Retinal pigment epithelial cell (primary cell): ENCODE measurements around the gene AASDH.

Source experiments
- DNase-seq: peaks from one replicate; pipeline ENCODE4 v3.0.0-alpha.2; 2010; ENCODE audit warnings: low read depth
- H3K4me3 ChIP-seq: 2 replicates; pipeline ENCODE4 v1.5.1; 2011; ENCODE audit warnings: mild to moderate bottlenecking, low read length, control low read depth, moderate library complexity
- CTCF ChIP-seq: conservative IDR thresholded peaks from 2 replicates; pipeline ENCODE4 v1.5.1; 2011; ENCODE audit warnings: low read depth, low read length, control low read depth, inconsistent platforms

AASDH gene

GRCh38 chr4:56387023-56388001, at the start of gene AASDH:
TSS of gene AASDH (minus strand) at chr4:56387491. CDS start at chr4:56384299, 3,192 bp downstream.
- no peak for TF ChIP-seq CTCF
- peak; percentile 88 for DNase-seq
- H3K4me3 ChIP-seq: peak within 1 kb of the TSS; percentile 96

- peak within 1 kb of the TSS; percentile 85 for H3K4me3 ChIP-seq
- peak; percentile 92 for DNase-seq
- no peak for TF ChIP-seq CTCF
Measured at GRCh38 chr4:56435140-56435926, 48.0 kb upstream of the AASDH start, which contains the start of gene PPAT. TSS of gene PPAT (minus strand) at chr4:56435615. CDS start at chr4:56435477, 138 bp downstream.

GRCh38 chr4:56434599-56435139, 47.4 kb upstream of the AASDH start:
- peak overlapping the region; percentile 62 for H3K4me3 ChIP-seq
- DNase-seq: no peak
- no peak for TF ChIP-seq CTCF

GRCh38 chr4:56433280-56433679, 46.0 kb upstream of the AASDH start:
- no peak for TF ChIP-seq CTCF
- no peak for DNase-seq
- no peak overlapping the region for H3K4me3 ChIP-seq

GRCh38 chr4:56430203-56430602, 42.9 kb upstream of the AASDH start:
- no peak for DNase-seq
- no peak for TF ChIP-seq CTCF
- no peak overlapping the region for H3K4me3 ChIP-seq

GRCh38 chr4:56427179-56427578, 39.9 kb upstream of the AASDH start:
- TF ChIP-seq CTCF: no peak
- no peak for DNase-seq
- H3K4me3 ChIP-seq: no peak overlapping the region
